HG03039 (cell line): ENCODE results near the gene PIP4K2A.

Source experiments
- ATAC-seq: cut with Tn5 transposase; IDR thresholded peaks from one replicate; pipeline ENCODE4 v1.9.1; 2021; ENCODE audit warnings: mild to moderate bottlenecking, moderate library complexity; ENCODE audit not compliant: unreplicated experiment

The PIP4K2A gene

GRCh38 chr10:22669163-22669711 lies 45.1 kb downstream of the PIP4K2A start:
- peak; percentile 45 for ATAC-seq

DNA sequence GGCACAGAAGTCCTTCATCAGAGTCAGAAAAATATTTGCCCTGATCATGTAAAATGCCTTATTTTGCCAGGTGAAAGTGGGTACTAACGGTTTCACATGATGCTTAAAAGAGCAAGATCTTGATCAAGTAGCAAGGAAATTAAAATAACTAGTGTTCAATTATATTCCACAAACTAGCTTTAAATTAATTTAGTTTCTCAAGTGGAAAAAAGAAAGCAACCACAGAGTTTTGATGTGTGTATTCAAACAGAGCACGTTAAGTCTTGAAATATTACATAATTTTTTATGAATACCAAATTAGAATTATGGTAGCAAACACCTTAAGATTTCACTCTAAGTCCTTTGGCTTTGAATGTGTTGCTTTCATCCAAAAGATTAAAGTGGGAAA lies 47.3 kb downstream of the PIP4K2A start:
- no peak for ATAC-seq

DNA sequence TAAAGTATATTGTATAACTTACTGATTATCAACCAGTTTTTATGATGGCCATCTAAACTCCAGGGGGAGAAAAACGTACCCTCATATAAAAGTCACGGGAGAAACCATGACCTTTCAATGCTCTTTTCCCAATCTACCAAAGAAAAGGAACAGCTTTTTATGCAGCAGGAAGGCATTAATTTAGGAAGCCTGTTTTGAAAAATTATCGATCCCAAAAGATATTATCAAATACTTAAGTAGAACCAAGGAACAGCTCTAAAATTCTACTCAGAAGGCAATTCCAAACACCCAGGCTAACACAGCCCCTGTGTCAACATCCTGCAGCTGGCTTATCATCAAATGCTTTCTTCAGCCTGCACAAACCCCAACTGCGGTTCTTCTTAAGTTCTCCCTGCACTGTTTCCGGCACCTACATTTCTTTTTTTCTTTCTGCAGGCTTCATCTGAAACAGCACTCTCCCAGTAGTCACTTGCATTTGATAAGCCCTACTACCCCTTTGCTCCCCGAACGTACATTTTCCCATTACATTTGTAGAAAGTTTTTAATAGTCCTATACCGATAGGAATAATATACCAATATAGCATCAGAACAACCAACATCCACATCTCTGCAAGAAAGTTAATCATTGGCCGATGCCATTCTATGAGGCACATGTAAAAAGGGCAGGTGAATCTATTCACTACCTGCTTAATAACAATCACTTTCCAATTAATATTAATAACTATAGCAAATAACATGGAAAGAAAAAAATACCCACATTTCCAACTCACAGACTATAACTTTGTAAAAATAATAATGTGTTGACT lies 47.9 kb downstream of the PIP4K2A start:
- ATAC-seq = peak; percentile 67

GRCh38 chr10:22665329-22665728 lies 49.0 kb downstream of the PIP4K2A start:
- ATAC-seq = no peak

DNA sequence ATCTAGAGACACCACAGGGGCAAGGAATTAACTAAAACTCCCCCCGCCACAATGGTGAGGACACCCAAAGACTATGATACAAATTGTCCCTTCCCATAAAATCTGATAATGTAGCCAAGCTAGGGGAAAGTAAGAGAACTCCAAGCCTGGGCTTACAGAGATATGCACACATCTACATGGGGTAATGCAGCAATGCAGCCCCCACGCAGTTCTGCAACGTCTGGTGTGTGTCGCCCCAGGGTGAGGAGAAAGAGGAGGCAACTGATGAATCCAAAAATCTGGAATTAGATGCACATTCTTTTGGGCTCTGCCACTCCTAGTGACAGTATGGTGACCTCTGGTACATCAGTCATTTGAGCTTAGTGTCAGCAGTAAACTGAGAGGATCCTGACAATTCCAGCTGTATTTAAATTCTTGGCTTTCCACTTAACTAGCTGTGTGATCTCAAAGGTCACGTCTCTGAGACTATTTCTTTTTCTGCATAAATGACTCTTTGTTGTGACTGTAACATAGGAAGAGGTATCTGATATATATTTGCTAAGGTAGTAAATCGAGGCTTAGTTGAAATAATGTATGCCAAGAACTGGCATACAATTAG lies 51.5 kb downstream of the PIP4K2A start:
- no peak for ATAC-seq

- no peak for ATAC-seq
These were observed 54.5 kb downstream of the PIP4K2A start for GRCh38 chr10:22659866-22660265.

GRCh38 chr10:22658745-22659410 lies 55.5 kb downstream of the PIP4K2A start:
- ATAC-seq = no peak

DNA sequence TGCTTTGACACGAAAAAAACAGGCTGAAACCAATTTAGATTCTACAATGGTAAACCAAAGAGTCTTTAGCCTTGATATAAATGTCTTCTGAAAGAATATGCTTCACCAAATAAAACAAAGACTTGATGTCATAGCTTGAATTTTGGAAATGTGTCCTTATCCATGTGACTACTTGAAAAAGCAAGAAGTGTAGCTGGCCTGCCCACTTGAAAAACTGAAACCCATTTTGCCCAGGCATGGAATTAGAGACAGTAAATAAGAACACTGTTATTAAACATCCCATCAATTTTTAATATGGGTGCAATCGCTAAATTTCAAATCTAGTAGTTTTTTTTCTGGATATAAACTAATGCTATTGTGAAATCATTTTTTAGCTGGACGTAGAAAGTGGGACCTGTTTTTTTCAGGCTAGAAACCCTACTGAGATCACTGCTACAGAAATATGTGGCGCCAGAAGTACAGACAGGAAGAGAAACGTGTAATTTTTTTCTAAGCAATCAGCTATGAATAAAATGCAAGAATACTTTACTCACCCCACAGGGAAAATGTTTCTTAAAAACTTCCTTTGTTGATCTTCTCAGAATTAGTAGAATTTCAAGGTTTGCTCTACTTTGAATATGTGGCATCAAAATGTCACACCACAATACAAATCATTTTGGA lies 56.7 kb downstream of the PIP4K2A start:
- no peak for ATAC-seq

DNA sequence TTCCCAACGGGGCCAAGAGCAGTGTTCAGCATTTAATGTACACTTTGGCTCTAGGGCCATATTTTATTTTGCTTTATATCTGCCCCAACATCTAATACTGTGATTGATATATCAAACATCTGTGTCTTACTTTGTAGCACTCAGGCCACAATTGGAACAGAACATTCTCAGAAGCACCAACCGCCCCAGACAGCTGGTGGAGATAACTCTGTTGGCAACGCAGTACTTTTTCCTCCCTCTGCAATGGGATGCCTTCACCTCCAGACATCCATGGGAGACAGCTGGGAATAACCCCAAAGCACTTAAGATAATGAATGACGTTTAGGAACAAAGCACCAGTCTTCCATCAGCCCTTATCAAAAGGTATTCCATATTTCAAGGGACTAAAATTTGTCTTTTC lies 57.4 kb downstream of the PIP4K2A start:
- ATAC-seq = no peak

DNA sequence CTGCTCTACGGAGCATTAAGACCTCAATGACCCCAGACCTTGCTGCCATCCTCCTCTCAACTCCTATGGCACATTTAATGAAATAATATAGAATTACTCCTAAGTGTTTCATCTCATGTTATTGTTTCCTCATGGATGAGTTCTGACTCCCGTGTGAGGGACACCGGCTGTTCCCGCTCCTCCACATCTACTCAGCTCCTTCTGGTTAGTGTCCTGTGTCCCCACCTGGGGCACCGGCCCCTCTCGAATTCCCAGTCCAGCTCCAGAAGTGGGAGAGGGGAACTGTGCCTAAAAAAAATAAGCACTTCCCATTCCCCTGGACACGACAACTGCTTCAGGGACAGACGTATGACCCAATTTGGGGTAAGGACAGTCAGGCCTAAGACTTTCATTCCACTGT lies 58.3 kb downstream of the PIP4K2A start:
- no peak for ATAC-seq

DNA sequence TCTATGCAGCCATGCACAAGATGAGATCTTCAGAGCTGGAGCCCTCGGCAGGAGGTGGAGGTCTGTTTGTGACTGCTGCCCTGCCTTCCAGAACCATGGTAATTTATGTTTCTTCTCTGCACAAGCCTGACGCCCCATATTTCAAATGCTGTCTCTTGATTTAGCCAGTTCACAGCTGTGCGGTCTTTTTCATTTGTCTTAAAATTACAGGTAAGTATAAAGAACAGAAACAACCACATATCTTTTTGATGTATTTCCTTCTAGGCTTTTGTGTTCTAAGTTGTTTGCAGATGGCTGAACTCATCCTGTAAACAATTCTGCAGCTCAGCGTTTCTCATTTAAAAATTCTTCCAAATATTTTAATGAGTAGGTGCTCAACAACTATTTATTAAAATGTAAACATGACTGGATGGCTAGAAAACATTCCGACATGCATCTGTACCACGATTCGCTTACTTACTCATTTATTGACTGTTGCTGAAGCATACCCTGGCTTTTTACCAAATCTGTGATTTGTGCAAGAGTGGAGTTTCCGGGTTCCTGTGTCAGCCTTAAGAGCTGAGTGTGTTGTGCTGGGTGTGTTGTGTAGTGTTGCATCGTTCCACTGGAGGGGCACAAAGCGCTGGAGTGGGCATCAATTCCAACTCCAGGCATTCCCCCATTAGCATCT lies 58.9 kb downstream of the PIP4K2A start:
- no peak for ATAC-seq

GRCh38 chr10:22652988-22653481 lies 61.3 kb downstream of the PIP4K2A start:
- ATAC-seq = no peak

- no peak for ATAC-seq
These were observed 63.0 kb downstream of the PIP4K2A start for GRCh38 chr10:22651276-22651980.

DNA sequence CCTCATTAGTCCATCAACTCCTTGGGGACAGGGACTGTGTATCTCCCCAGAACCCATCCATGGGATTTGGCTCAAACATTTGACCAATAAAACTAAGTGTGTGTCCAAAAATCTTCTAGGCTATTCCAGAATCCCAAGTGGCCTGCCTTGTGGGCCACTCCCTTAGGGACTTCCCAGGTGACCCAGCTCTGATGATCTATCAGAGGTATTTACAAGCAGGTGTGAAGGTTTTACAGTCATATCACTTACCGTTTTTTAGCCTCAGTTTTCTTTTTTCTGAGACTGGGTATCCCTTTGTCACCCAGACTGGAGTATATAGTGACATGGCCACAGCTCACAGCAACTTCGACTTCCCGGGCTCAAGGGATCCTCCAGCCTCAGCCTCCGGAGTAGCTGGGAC lies 64.4 kb downstream of the PIP4K2A start:
- ATAC-seq = no peak

GRCh38 chr10:22649390-22649841 lies 65.0 kb downstream of the PIP4K2A start:
- no peak for ATAC-seq

- peak; percentile 41 for ATAC-seq
These were observed 65.8 kb downstream of the PIP4K2A start for GRCh38 chr10:22648547-22648961.

DNA sequence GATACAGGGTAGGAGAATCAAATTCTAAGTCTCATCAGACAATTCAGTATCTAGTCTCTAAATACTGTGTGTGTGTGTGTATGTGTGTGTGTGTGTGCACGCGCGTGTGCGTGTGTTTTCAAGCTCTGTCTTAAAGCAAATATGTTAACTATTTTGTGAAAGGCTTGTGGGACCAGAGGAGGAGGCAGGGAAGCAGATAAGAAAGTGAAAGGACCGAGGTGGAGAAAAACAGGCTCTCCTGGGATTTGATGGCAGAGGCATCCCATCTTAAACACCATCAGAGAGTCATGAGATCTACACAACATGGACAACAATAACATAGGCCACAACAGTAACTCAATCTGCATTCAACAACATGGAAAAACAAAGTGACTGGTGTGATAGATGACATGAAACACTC lies 67.1 kb downstream of the PIP4K2A start:
- ATAC-seq = no peak

GRCh38 chr10:22646388-22646853 lies 68.0 kb downstream of the PIP4K2A start:
- no peak for ATAC-seq

- ATAC-seq = no peak
These were observed 70.2 kb downstream of the PIP4K2A start for GRCh38 chr10:22644222-22644621.

DNA sequence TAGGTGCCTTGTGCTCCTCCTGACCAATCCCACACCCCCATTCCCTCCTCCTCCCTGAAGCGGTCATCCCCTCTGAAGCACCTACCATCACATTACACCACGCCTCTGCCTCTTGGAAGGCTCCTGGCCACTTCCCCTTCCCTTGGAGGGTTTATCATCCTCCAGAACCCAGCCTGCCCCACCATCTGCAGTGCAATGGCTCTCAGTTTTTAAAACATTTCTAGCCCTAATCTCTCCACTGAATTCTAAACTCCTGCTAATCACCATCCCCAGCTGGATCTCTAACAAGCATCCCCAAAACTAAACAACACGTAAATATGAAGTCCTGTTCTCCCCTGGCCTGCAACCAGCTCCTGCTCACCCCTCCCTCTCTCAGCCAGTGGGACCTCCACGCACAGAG lies 70.6 kb downstream of the PIP4K2A start:
- no peak for ATAC-seq
